NCI-H446 (cell line): ENCODE measurements around the gene E2F4.

ENCODE experiments used
- DNase-seq, 2 experiments: peaks; one replicate each; lab custom pipeline; 2025; lab: John Stamatoyannopoulos, UW

Gene E2F4

GRCh38 chr16:67173808-67174705, 17.9 kb upstream of the E2F4 start:
- no peak for DNase-seq

- no peak for DNase-seq
Observed at GRCh38 chr16:67174706-67175231, 17.2 kb upstream of the E2F4 start.

GRCh38 chr16:67176662-67177061, 15.3 kb upstream of the E2F4 start:
- DNase-seq: no peak

GRCh38 chr16:67177743-67178699, 13.9 kb upstream of the E2F4 start:
- no peak for DNase-seq

GRCh38 chr16:67179421-67180080, 12.4 kb upstream of the E2F4 start:
- DNase-seq: no peak

- no peak for DNase-seq
Observed at GRCh38 chr16:67180166-67180565, 11.8 kb upstream of the E2F4 start.

- peak in 1 of 2 experiments; percentile 55 for DNase-seq
Observed at GRCh38 chr16:67181346-67181745, 10.6 kb upstream of the E2F4 start.

- no peak for DNase-seq
Observed at GRCh38 chr16:67182288-67182687, 9.7 kb upstream of the E2F4 start.

- no peak for DNase-seq
Observed at GRCh38 chr16:67183284-67183626, 8.7 kb upstream of the E2F4 start.

GRCh38 chr16:67183627-67184452, 8.1 kb upstream of the E2F4 start, which contains the start of gene MATCAP1:
Gene MATCAP1 (minus strand): TSS chr16:67183963. CDS start chr16:67180610, 3,353 bp downstream.
- peak; percentile 84 to 90 for DNase-seq

- no peak for DNase-seq
Observed at GRCh38 chr16:67184453-67184994, 7.4 kb upstream of the E2F4 start.

GRCh38 chr16:67184995-67185650, 6.8 kb upstream of the E2F4 start:
- no peak for DNase-seq

- DNase-seq: no peak
Observed at GRCh38 chr16:67185651-67186134, 6.3 kb upstream of the E2F4 start.

GRCh38 chr16:67186550-67186950, 5.4 kb upstream of the E2F4 start:
- DNase-seq: no peak

GRCh38 chr16:67187175-67187890, 4.6 kb upstream of the E2F4 start:
- peak; percentile 40 to 88 for DNase-seq

- no peak for DNase-seq
Observed at GRCh38 chr16:67188323-67188722, 3.6 kb upstream of the E2F4 start.

- no peak for DNase-seq
Observed at GRCh38 chr16:67188798-67189197, 3.2 kb upstream of the E2F4 start.

GRCh38 chr16:67190041-67190440, 1.9 kb upstream of the E2F4 start, which contains the start of gene EXOC3L1:
Gene EXOC3L1 (minus strand): TSS chr16:67190136. CDS start chr16:67189676, 460 bp downstream.
- DNase-seq: no peak
